Left colon (tissue), 2 donors: ENCODE data around the gene TNFSF10. TPM values are rescaled to one million over a fixed set of nuclear protein-coding genes. Genes with fewer than 3 reads are reported as not detected.
"Not testable (repeated sequence)": the region's sequence is repeated elsewhere in the genome, so short reads cannot be mapped to it uniquely, and the experiment has no call there.

Source experiments
- ATAC-seq: fragments of 200-7000 bp; cut with Tn5 transposase; one replicate; pipeline ENCODE4 v1.9.1; 2020; ENCODE audit warnings: mild to moderate bottlenecking, moderate library complexity
- DNase-seq, 2 donors: peaks; one replicate each; pipeline ENCODE4 v3.0.0-alpha.2; 2020
- intact Hi-C, 2 donors: fragments of 100-400 bp; cut with DNase I in 1 of 2; cut with micrococcal nuclease in 1 of 2; formaldehyde crosslinking; loops; one replicate each; pipeline versions ENCODE4 v1.11.2 to v1.14.0; 2022; cut with DNase I, micrococcal nuclease
- total RNA-seq, 2 donors: library from RNA; stranded (reverse); fragmentation: NEBNext Ultra II Directional; extraction: Animal tissue kit (Norgen Biotek cat#: 25700); gene quantifications; one replicate each; pipeline ENCODE4 v1.2.1, GENCODE V29; 2021
- donor health status: DM: no; HTN: no; CAD: no.
- donor health status: DM: yes; HTN: yes; CAD: no.

TNFSF10 gene
- total RNA-seq, 2 donors from 2014 or later, result 94.2 to 136 TPM

- intact Hi-C loops, result not testable (repeated sequence)
- peak; percentile 76 for ATAC-seq
These were observed 1.1 kb downstream of the TNFSF10 start for GRCh38 chr3:172521837-172522726.

DNA sequence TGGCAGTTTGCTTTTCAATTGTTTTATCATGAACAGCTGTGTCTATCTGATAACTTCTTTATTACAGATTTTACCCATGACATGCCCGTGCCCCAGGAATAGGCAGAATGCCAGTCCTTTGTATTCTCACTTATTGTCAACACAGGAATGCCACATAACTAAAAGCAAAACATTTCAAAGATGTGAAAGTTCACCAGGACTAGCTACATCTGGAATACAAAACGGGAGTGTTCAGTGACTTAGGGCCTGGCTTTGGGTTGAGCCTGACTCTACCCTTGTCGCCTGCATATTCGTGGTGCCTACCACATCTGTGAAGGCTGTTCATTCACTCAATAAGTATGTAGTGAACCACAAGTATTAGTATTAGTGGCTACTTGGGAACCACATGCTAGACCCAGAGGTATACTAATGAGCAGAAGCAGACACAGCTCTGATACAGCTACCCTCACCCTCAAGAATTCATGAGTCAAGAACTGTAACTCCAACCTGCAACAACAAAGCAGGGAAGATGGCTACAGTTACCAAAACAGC lies 2.9 kb downstream of the TNFSF10 start:
- DNase-seq, result no peak
- intact Hi-C loops, result no loop called here
- ATAC-seq, result no peak

More at GRCh38 chr3:172521837-172522726, 1.1 kb downstream of the TNFSF10 start:
- not testable (repeated sequence) for DNase-seq

- ATAC-seq (no peak), DNase-seq (no peak)
- intact Hi-C loops, result loop anchor here in 1 of 2 donors (10.0 kb wide), 1 partner anchor 75 kb away; no protein-coding TSS in a partner anchor
These were observed 3.5 kb downstream of the TNFSF10 start for GRCh38 chr3:172519740-172520139.

- DNase-seq (no peak), ATAC-seq (no peak)
- intact Hi-C loops, result loop anchor here in 1 of 2 donors (10.0 kb wide), 1 partner anchor 76 kb away; no protein-coding TSS in a partner anchor
These were observed 4.1 kb downstream of the TNFSF10 start for GRCh38 chr3:172518929-172519640.

DNA sequence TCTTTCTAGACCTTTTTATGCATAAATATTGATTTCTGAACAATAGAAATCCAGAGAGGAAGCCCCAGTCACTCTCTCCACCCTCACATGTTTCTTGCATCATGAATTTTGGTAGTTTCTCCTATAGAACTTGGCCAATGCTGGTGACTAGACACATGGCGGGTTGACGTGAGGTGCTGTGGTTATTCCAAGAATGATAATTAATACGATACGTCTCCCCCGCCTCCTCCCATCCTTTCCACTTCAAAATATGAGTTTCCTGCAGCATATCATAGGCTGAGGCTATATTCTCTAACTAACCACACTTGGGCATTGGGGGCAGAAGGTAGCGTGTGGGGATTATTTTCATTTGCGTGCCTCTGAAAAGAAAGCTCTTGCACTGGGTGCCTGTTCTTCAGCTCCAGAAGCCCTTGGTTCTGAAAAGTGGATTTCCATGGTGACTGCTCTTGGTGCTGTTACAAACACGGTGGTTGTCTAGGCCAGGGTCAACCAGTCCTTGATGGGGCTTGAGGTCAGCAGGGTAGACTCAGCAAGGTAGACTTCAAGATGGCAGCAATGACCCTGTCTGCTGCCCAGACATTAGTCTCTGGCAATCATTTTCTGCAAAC lies 5.3 kb downstream of the TNFSF10 start:
- DNase-seq, result no peak
- ATAC-seq, result no peak
- intact Hi-C loops, result loop anchor here in 1 of 2 donors (10.0 kb wide), 1 partner anchor 77 kb away; no protein-coding TSS in a partner anchor

- ATAC-seq (peak; percentile 82), DNase-seq (peak; percentile 69 to 84)
- intact Hi-C loops, result loop anchor here in 1 of 2 donors (10.0 kb wide), 1 partner anchor 78 kb away; no protein-coding TSS in a partner anchor
These were observed 6.7 kb downstream of the TNFSF10 start for GRCh38 chr3:172516318-172517214.

DNA sequence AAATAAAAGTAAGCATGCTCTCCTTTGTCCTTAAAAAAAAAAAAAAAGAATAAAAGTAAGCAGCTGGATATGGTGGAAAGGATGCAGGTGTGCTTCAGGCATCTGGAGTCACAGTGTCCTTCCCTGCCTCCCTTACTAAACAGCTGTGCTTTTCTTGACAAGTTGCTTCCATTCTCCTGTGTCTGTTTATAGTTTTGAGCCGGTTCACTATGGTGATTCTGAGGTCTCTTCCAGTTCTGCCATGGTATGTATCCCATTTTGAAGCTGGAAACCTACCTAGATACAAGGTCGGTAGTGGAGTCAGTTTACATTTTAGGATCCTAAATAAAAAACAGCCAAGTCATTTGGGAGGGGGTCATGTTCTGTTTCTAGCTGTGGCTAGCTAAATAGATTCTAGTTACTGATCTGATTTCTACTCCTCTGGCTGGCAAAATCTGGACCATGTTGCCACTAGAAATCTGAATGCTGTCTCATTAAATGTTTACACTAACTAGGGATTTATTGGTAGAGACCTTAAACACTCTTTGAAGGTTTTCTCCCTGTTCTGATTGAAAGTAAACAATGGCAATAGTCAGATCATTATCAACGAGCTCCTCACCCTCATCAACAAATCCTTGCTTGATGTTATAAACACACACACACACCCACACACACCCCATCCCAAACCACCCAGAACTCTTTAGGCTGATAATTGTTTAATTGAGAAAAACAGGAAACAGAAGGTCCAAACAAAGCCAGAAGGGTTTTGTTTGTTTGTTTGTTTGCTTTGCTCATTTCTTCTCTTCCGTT lies 7.9 kb downstream of the TNFSF10 start:
- DNase-seq (no peak), ATAC-seq (no peak)
- intact Hi-C loops, result loop anchor here in 1 of 2 donors (10.0 kb wide), 1 partner anchor 79 kb away; no protein-coding TSS in a partner anchor

GRCh38 chr3:172514678-172515077 lies 8.6 kb downstream of the TNFSF10 start:
- intact Hi-C loops, result loop anchor here in 1 of 2 donors (10.0 kb wide), 1 partner anchor 80 kb away; no protein-coding TSS in a partner anchor
- DNase-seq, result no peak
- no peak for ATAC-seq

GRCh38 chr3:172513488-172513887 lies 9.7 kb downstream of the TNFSF10 start:
- intact Hi-C loops, result loop anchor here in 1 of 2 donors (10.0 kb wide), 1 partner anchor 81 kb away; no protein-coding TSS in a partner anchor
- no peak for ATAC-seq
- no peak for DNase-seq

DNA sequence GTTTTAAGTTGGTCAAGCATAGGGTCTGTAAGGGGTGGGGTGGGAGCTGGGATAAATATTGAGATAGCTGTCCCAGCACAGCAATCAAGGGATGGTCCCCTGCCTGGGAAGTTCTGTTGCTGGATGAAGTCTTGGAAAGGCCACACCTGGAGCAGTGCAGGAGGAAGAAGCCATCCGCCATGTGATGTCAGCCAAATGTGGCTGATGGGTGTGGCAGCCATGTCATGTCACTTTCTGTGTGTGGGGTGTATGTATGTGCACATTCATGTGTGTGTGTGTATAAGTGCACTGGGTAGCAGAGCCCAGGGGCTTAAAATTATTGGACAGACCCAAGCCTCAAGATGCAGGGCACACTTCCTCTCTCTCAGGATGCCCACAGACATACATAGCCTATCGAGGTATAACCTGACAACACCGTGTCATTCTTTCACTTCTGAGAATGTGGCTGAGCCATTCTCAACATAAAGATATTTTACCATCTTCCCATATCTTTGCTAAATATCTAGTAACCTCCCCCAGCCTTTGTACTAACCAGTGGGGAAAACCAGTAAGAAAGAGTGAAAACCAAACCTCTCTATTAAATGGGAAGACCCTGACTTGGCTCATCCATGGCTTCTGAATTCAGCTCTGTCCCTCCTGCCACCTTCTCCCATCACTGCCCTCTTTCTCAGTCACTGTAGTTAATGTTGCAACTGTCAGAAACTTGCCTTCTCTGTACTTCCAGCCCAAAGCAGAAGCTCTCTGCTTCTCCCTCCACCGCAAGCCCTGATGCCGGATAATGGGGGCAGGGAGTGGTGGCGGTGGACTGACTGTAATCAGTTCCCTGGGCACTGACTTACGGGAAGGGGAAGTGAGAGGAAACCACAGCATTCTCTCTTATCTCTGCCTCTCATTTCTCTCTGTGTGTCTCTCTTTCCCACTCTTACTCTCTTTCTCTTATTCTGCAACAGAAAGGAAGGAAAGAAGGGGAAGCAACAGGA lies 11.2 kb downstream of the TNFSF10 start:
- intact Hi-C loops, result loop anchor here in 1 of 2 donors (10.0 kb wide), 1 partner anchor 83 kb away; no protein-coding TSS in a partner anchor
- peak; percentile 49 to 65 for DNase-seq

GRCh38 chr3:172506094-172506493 lies 17.1 kb downstream of the TNFSF10 start:
- ATAC-seq (no peak), DNase-seq (no peak)
- intact Hi-C loops, result no loop called here

More for the DNA sequence above, 11.2 kb downstream of the TNFSF10 start:
- ATAC-seq, result no peak

DNA sequence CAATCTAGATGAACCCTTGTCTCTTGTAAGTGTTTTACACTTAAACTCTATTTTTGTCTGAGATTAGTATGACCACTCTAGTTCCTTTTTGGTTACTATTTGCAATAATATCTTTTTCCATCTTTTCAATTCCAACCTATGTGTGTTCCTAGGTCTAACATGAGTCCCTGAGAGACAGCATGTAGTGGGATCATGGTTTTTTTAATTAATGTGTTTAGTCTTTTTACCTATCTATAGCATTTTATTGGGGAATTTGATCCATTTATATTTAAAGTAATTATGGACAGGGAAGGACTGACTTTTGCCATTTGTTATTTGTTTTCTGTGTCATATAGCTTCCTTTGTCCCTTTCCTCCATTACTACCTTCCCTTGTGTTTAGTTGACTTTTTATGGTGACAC lies 21.7 kb downstream of the TNFSF10 start:
- intact Hi-C loops, result no loop called here
- DNase-seq (no peak), ATAC-seq (no peak)

GRCh38 chr3:172490198-172490669 lies 33.0 kb downstream of the TNFSF10 start:
- ATAC-seq, result peak; percentile 81
- intact Hi-C loops, result not testable (repeated sequence)

DNA sequence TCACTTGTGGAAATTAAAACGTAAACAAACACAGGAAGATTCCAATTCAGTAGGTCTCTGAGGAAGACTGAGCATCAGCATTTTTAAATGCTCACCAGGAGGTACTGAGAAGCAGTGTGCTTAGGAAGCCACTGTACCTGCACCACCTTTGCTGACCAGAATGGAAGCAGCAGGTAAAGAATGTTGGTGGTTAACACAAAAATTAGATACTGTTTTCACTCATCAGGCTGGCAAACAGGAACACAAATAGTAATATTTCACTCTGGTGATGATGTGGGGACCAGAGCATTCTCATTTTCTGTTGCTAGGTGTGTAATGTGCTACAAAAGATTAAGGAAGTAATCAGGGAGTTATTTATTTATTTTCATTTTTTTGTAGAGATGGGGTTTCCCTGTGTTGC lies 45.1 kb downstream of the TNFSF10 start:
- DNase-seq (no peak), ATAC-seq (no peak)
- intact Hi-C loops, result no loop called here

More at GRCh38 chr3:172490198-172490669, 33.0 kb downstream of the TNFSF10 start:
- DNase-seq, result peak; percentile 69 to 95

DNA sequence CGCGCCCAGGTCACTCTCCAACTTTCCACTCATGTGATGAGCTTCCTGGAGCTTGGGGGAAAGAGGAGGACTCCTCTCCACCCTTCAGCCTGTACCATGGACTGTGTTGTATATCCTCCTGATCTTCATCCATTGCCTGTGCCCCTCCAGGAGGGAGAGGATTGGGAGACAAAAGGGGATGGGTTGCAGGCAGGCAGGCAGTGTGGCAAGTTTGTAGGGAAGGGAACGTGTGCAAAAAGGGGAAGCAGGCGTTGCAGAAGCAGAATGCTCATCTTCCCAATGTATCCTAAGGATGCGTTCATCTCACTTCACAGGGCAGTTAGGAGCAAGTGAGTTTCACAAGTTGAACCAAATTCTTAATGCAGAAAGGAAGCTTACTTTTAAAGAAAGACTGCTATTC lies 46.9 kb downstream of the TNFSF10 start:
- intact Hi-C loops, result no loop called here
- peak; percentile 45 for ATAC-seq
- no peak for DNase-seq

DNA sequence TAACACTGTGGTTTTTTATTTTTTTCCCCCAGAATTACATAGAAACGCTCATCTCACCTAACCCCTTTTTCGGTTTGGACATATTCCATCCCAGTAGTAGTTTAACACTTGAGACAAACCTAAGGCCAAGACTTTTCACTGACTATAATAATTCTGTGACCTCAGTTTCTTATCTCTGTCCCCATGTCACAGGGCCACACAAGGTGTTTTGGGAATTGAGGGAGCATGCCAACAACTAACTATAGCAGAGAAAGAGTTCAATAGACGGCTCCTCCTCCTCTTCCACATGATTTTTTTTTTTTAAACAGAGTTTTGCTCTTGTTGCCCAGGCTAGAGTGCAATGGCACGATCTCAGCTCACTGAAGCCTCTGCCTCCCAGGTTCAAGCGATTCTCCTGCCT lies 47.5 kb downstream of the TNFSF10 start:
- DNase-seq, result no peak
- intact Hi-C loops, result no loop called here
- no peak for ATAC-seq
